HG02798 (cell line): ENCODE data around the gene TRABD2B.

ENCODE experiments used
- ATAC-seq: cut with Tn5 transposase; IDR thresholded peaks from one replicate; pipeline ENCODE4 v1.9.1; 2021; ENCODE audit warnings: mild to moderate bottlenecking; ENCODE audit not compliant: unreplicated experiment, poor library complexity

Gene TRABD2B

GRCh38 chr1:47941609-47942239 is 55.5 kb downstream of the TRABD2B start:
- ATAC-seq, result no peak

- ATAC-seq, result no peak
Observed at GRCh38 chr1:47940779-47941178, 56.4 kb downstream of the TRABD2B start.

GRCh38 chr1:47940326-47940725 is 56.9 kb downstream of the TRABD2B start:
- no peak for ATAC-seq

GRCh38 chr1:47938520-47938919 is 58.7 kb downstream of the TRABD2B start:
- ATAC-seq, result no peak

DNA sequence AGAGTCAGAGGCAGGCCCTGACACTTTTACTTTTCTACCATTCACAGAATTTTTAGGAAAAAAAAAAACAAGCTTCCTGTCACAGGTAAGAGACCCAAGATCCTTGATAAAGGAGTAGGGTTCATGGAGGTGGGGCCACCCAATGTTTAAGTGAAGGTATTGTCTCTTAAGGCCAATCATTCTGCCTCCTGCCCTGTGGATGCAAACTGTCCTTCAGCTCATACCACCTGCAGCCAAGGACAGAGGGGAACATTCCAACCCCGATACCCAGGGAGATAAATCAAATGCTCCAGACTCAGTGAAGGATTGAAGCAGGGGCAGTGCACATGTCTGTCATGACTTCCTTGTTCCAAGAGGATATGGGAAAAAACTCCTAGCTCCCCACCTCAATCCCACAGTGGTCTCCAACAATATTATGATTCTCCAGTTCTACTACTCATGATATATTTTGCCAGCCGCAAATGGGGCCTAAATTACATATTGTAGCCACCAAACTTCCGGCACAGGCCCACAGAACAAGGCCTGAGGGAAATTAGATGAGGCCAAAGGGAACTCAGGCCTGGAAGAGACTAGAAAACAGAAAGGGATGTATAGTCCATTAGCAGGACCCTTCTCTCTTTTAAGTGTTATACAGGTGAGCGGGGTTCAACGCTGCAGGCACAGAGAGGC is 59.5 kb downstream of the TRABD2B start:
- no peak for ATAC-seq

DNA sequence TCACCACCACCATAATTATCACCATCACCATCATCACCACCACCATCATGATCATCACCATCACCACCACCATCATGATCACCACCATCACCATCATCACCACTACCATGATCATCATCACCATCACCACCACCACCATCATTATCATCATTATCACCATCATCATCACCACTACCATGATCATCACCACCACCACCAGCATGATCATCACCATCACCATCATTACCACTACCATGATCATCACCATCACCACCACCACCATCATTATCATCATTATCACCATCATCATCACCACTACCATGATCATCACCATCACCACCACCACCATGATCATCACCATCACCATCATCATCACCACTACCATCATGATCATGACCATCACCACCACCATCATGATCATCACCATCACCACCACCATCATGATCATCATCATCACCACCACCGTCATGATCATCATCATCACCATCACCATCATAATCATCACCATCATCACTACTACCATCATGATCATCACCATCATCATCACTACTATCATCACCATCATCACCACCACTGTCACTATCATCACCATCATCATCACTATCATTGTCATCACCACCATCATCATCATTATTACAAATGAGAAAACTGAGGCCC is 60.2 kb downstream of the TRABD2B start:
- no peak for ATAC-seq

GRCh38 chr1:47935856-47936255 is 61.3 kb downstream of the TRABD2B start:
- no peak for ATAC-seq

- no peak for ATAC-seq
Observed at GRCh38 chr1:47935163-47935562, 62.0 kb downstream of the TRABD2B start.

- no peak for ATAC-seq
Observed at GRCh38 chr1:47934243-47934805, 62.9 kb downstream of the TRABD2B start.

DNA sequence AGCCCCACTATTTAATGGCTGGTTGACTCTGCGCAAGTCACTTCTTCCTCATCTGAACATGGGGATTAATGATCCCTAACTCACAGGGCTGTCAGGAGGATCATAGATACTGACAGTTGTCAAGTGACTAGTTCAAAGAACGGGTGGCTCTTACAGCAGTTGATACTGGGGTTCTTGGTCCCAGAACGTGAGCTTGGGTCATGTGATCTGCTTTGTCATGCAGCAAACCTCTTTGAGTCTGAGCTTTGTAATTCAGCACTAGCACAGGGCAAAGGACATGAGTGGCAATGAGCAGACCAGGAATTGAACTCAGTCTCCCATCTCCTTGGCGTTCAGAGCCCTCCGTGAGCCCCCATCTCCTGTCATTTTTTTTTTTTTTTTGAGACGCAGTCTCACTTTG is 64.4 kb downstream of the TRABD2B start:
- ATAC-seq, result no peak

DNA sequence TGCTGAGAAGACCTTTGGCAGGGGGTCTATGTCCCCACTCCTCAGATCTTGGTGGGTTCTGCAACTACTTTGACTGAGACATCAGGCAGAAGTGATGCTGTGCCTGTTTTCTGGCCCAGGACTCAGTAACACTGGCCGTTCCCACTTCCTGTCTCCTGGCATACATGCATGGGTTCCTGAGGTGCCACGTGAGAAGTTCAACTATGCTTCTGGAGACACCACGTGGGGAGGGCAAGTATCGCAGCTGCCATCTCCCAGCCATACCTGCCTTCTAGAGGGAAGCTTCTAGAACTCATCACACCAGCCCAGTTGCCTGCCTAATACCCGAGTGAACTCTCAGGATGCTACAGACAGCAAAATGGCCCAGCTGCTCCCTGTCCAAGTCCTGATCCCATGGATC is 65.8 kb downstream of the TRABD2B start:
- ATAC-seq, result no peak

DNA sequence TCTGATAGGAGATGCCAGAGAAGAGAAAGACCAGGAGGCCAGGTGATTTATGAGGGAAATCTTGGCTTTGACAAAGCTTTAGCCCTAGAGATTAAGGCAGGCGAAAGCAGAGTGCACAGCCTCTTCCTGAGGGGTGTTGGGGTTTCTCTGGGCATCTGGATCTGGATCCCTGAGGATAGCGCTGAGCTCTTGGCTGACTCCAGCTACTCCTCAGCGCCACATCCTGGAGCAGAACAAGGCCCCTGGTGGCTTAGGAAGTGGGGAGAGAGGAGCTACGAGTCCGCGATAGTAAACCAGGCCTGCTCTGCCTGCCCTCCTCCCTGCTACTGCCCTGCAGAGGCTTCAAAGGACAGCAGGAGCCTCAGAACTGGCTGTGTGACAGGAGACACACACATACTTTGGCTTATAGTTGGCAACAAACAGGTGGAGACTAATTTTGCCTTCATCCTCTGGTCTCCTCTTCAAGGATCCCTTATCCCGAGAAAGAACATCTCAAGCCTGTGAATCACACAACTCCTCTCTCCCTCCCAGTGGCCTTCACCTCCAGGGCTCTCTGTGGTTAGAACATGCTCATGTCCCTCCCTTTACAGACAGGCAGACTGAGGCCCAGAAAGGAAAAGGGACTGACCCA is 66.9 kb downstream of the TRABD2B start:
- ATAC-seq, result no peak

DNA sequence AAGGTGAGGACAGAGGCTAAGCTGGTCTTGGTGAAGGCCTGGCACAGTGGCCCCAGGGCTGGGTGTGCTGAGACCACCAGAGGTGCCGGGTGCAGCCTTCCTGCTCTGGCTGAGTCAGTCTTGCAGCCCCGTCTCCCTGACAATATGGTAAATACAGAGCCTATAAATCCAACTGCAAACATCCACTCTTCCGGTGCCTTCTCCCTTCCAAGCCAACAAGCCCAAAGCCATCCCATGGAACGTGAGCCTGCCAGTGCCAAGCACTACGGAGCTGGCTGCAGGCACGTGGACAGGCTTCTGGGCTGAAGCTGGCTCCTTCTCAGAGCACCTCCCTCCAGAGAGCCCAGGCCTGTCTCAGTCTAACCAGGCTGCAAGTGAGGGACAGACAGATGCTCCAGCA is 70.0 kb downstream of the TRABD2B start:
- no peak for ATAC-seq

DNA sequence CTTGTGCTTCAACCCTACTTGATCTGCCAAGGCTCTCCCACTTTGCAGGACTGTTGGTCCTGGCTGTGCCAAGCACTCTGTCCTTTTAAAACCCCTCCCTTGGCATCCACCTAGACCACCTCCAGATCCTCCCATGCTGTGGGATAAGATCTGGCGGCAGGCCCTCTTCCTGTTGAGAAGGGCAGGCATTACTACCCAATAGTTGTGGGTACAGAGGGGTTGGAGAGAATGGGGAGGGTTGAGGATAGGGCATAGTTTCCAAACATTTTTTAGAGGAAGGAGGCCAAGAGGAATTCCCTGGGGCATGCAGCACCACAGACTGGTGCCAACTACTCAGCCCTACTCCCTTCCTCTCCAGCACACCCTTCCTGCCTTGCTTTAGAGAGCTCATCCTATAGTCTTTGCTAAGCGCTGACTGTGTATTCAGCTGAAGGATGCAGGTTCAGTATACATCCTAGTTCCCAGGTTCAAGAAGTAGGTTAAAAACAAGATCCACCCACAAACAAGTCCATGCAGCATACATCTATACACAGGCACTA is 70.7 kb downstream of the TRABD2B start:
- ATAC-seq, result no peak

DNA sequence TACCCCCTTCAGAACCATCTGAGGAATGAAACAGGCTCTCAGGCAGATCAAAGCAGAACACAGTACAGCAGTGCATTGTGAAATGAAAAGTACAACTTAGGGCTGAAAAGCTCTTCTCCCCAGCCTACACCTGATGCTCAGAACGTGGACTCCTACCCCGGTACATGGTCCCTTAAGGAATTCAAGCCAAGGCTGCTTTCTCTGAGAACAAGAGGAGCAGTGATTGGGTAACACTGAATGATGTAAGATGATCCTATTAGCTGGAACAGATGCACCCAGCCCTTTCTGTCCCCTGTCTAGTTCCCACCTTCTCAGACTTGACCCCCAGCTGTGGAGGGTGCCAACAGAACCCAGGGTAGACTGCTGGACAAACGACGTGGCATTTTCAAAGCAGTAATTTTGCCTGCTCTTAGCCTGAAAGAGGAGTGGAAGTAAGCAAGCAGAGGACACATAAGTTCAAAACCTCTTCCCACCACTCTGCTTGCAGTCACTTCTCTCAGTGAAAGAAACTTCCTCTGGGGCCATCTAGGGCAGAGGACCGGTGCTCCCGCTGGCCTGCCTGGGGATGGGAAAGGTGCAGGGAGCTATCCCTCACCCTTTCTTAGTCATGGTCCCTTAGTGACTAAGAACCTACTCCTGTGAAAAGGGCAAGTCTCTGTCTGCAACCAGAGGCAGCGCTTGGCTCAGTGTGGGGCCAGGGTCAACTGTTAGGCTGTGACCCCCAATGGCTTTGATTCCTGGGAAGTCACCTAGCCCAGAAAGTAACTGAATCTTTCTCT is 72.7 kb downstream of the TRABD2B start:
- ATAC-seq, result no peak

- ATAC-seq, result no peak
Observed at GRCh38 chr1:47921935-47922415, 75.2 kb downstream of the TRABD2B start.

GRCh38 chr1:47919113-47919833 is 77.9 kb downstream of the TRABD2B start:
- ATAC-seq, result no peak

DNA sequence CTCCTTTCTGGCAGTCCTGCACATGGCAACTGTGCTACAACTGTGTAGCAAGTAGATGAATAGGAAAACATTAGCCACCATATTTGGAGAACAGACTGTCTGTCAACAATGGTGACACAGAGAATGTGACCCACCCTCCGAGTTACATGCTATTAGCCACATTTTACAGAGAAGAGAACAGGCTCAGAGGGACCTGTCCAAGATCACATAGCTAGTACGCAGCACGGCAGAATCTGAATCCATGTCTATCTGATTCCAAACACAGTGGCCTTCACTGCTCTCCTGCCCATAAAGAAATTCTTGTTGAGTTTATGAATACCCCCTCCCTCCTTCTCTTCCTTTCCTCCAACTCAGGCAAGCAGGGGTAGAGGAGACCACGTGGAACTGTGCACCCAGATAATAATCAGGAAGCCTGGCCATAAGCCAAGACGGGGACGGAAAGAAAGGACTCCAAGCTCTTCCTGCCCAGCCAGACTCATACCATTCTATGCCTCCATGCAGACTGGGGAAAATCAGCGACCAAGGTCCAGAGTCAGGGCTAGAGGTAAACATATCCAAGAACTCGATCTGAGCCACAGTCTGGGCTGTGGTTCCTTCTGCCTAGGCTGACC is 78.8 kb downstream of the TRABD2B start:
- ATAC-seq, result no peak

- ATAC-seq, result no peak
Observed at GRCh38 chr1:47917687-47918086, 79.5 kb downstream of the TRABD2B start.
